Activated CD8-positive, alpha-beta T cell treated with anti-CD3 and anti-CD28 coated beads for 36 hours (primary cell): ENCODE data around the gene MTURN. TPM values are rescaled to one million over a fixed set of nuclear protein-coding genes. Genes with fewer than 3 reads are reported as not detected.

Experiments
- ATAC-seq: fragments of 200-7000 bp; cut with Tn5 transposase; one replicate; pipeline ENCODE4 v1.10.0; 2021; ENCODE audit warnings: mild to moderate bottlenecking, moderate library complexity
- CTCF ChIA-PET: fragments of 350-600 bp; sonication (Branson Sonifier 250); formaldehyde crosslinking; loops from one replicate; lab custom pipeline; 2021; ENCODE audit warnings: antibody characterized with exemption; lab: Charles Lee
- POLR2A ChIA-PET: fragments of 350-600 bp; sonication (Branson Sonifier 250); formaldehyde crosslinking; loops from one replicate; lab custom pipeline; 2021; ENCODE audit warnings: antibody characterized with exemption; lab: Charles Lee
- DNase-seq: peaks from one replicate; pipeline ENCODE4 v3.0.0-alpha.2; 2020
- H3K27ac Mint-ChIP-seq: one replicate; pipeline ENCODE4 v1.8.0; 2021; ENCODE audit warnings: mild to moderate bottlenecking, mixed read lengths
- H3K27me3 Mint-ChIP-seq: one replicate; pipeline ENCODE4 v1.8.0; 2021; ENCODE audit warnings: mixed read lengths
- H3K36me3 Mint-ChIP-seq: one replicate; pipeline ENCODE4 v1.8.0; 2021; ENCODE audit warnings: low read depth, mixed read lengths
- H3K4me1 Mint-ChIP-seq: one replicate; pipeline ENCODE4 v1.8.0; 2021; ENCODE audit warnings: low read depth, mixed read lengths
- H3K4me3 Mint-ChIP-seq: one replicate; pipeline ENCODE4 v1.8.0; 2021; ENCODE audit warnings: mild to moderate bottlenecking, moderate library complexity, mixed read lengths
- H3K9me3 Mint-ChIP-seq: one replicate; pipeline ENCODE4 v1.8.0; 2021; ENCODE audit warnings: mixed read lengths
- CTCF ChIP-seq: fragments of 200-600 bp; IDR thresholded peaks from one replicate; pipeline ENCODE4 v1.8.0; 2022; ENCODE audit warnings: antibody characterized with exemption, mild to moderate bottlenecking
- intact Hi-C: fragments of 100-400 bp; cut with micrococcal nuclease; formaldehyde crosslinking; loops from one replicate; pipeline ENCODE4 v1.10.0; 2022
- total RNA-seq, 2 experiments: library from RNA; stranded (reverse); gene quantifications; one replicate each; pipeline ENCODE4 v1.2.3, GENCODE V29; 2021

Gene MTURN
- total RNA-seq, 2 experiments from 2014 or later, result 3.2 to 3.3 TPM

- no peak overlapping the region for H3K27ac Mint-ChIP-seq
Measured at GRCh38 chr7:30178748-30179436, 44.1 kb downstream of the MTURN start.

GRCh38 chr7:30180718-30181117 is 45.9 kb downstream of the MTURN start:
- no peak for ATAC-seq
- Mint-ChIP-seq H3K9me3 (no peaks in the 10 kb centered on the region), H3K27me3 (no peaks in the 10 kb centered on the region), H3K36me3 (no peaks in the 10 kb centered on the region), H3K27ac (no peak overlapping the region), H3K4me1 (peaks cover 6% of the 10 kb centered on the region), H3K4me3 (no peak overlapping the region)
- no peak for TF ChIP-seq CTCF
- intact Hi-C loops, result no loop called here
- ChIA-PET CTCF (no interaction called here), POLR2A (no interaction called here)
- DNase-seq, result no peak

More at GRCh38 chr7:30178748-30179436, 44.1 kb downstream of the MTURN start:
- CTCF ChIA-PET, result interaction anchor here (1.3 to 1.4 kb wide), 2 partner anchors 12 to 39 kb away, joined by 3 to 5 read pairs; no protein-coding TSS in a partner anchor
- intact Hi-C loops, result no loop called here
- H3K9me3 Mint-ChIP-seq, result no peaks in the 10 kb centered on the region
- TF ChIP-seq CTCF, result no peak
- no peaks in the 10 kb centered on the region for H3K27me3 Mint-ChIP-seq
- no peaks in the 10 kb centered on the region for H3K36me3 Mint-ChIP-seq
- no peak overlapping the region for H3K4me3 Mint-ChIP-seq
- ATAC-seq, result peak; percentile 61
- no peak for DNase-seq
- peaks cover 6% of the 10 kb centered on the region for H3K4me1 Mint-ChIP-seq
- POLR2A ChIA-PET, result no interaction called here

GRCh38 chr7:30181211-30181610 is 46.4 kb downstream of the MTURN start:
- Mint-ChIP-seq H3K36me3 (no peaks in the 10 kb centered on the region), H3K27ac (no peak overlapping the region), H3K4me3 (no peak overlapping the region), H3K27me3 (no peaks in the 10 kb centered on the region), H3K4me1 (peaks cover 6% of the 10 kb centered on the region), H3K9me3 (no peaks in the 10 kb centered on the region)
- POLR2A ChIA-PET, result no interaction called here
- intact Hi-C loops, result no loop called here
- TF ChIP-seq CTCF, result no peak
- CTCF ChIA-PET, result interaction anchor here (1.3 kb wide), 1 partner anchor 95 kb away, joined by 3 read pairs; no protein-coding TSS in a partner anchor
- DNase-seq (no peak), ATAC-seq (no peak)

GRCh38 chr7:30181736-30182522 is 47.1 kb downstream of the MTURN start:
- H3K4me1 Mint-ChIP-seq, result peaks cover 6% of the 10 kb centered on the region
- CTCF ChIA-PET, result interaction anchor here (1.1 to 1.3 kb wide), 2 partner anchors 94 to 367 kb away, joined by 3 read pairs; no protein-coding TSS in a partner anchor
- intact Hi-C loops, result no loop called here
- no peak for ATAC-seq
- no peaks in the 10 kb centered on the region for H3K27me3 Mint-ChIP-seq
- H3K4me3 Mint-ChIP-seq, result no peak overlapping the region
- no peak for TF ChIP-seq CTCF
- no peaks in the 10 kb centered on the region for H3K9me3 Mint-ChIP-seq
- no peak for DNase-seq
- H3K27ac Mint-ChIP-seq, result no peak overlapping the region
- POLR2A ChIA-PET, result interaction anchor here (0.7 to 0.9 kb wide), 2 partner anchors 11 to 34 kb away, joined by 3 read pairs; no protein-coding TSS in a partner anchor
- no peaks in the 10 kb centered on the region for H3K36me3 Mint-ChIP-seq
